ENCODE data around the gene PDE6B.
A peak's percentile ranks its signal among the peaks of the same experiment; 100 is the strongest.
"Not testable (repeated sequence)": the region's sequence is repeated elsewhere in the genome, so short reads cannot be mapped to it uniquely, and the experiment has no call there.

Gene PDE6B

GRCh38 chr4:668219-668618, 42.8 kb downstream of the PDE6B start:
- DNase-seq (ENCODE audit: low read depth in 1 of 2, low spot score in 1 of 2) = not testable (repeated sequence)

- DNase-seq (ENCODE audit: low read depth in 1 of 2, low spot score in 1 of 2) = not testable (repeated sequence)
Observed at GRCh38 chr4:669806-670559, 44.6 kb downstream of the PDE6B start.

GRCh38 chr4:671769-672168, 46.4 kb downstream of the PDE6B start:
- DNase-seq (ENCODE audit: low read depth in 1 of 2, low spot score in 1 of 2) = no peak

- no peak for DNase-seq (ENCODE audit: low read depth in 1 of 2, low spot score in 1 of 2)
Observed at GRCh38 chr4:673349-674091, 48.1 kb downstream of the PDE6B start.

- peak; percentile 98 for DNase-seq (ENCODE audit: low read depth in 1 of 2, low spot score in 1 of 2)
Observed at GRCh38 chr4:674172-675035, 49.0 kb downstream of the PDE6B start, which contains the start of the genes ATP5ME and MYL5. Gene ATP5ME (minus strand): TSS chr4:674276. CDS start chr4:674247, 29 bp downstream. Gene MYL5 (plus strand): TSS chr4:674542. CDS start chr4:678027, 3,485 bp downstream.

- no peak for DNase-seq (ENCODE audit: low read depth in 1 of 2, low spot score in 1 of 2)
Observed at GRCh38 chr4:675036-675882, 49.9 kb downstream of the PDE6B start.

- no peak for DNase-seq (ENCODE audit: low read depth in 1 of 2, low spot score in 1 of 2)
Observed at GRCh38 chr4:675980-676870, 50.9 kb downstream of the PDE6B start.

GRCh38 chr4:676871-677235, 51.5 kb downstream of the PDE6B start:
- DNase-seq (ENCODE audit: low read depth in 1 of 2, low spot score in 1 of 2) = no peak

GRCh38 chr4:677431-678293, 52.3 kb downstream of the PDE6B start:
- DNase-seq (ENCODE audit: low read depth in 1 of 2, low spot score in 1 of 2) = no peak

GRCh38 chr4:678331-679103, 53.1 kb downstream of the PDE6B start:
- DNase-seq (ENCODE audit: low read depth in 1 of 2, low spot score in 1 of 2) = no peak

GRCh38 chr4:679104-679481, 53.7 kb downstream of the PDE6B start:
- no peak for DNase-seq (ENCODE audit: low read depth in 1 of 2, low spot score in 1 of 2)

GRCh38 chr4:679629-680028, 54.3 kb downstream of the PDE6B start:
- DNase-seq (ENCODE audit: low read depth in 1 of 2, low spot score in 1 of 2) = no peak

GRCh38 chr4:680091-680490, 54.7 kb downstream of the PDE6B start:
- no peak for DNase-seq (ENCODE audit: low read depth in 1 of 2, low spot score in 1 of 2)

- no peak for DNase-seq (ENCODE audit: low read depth in 1 of 2, low spot score in 1 of 2)
Observed at GRCh38 chr4:680551-680927, 55.2 kb downstream of the PDE6B start.

GRCh38 chr4:680928-681645, 55.7 kb downstream of the PDE6B start:
- peak in 1 of 2 donors; percentile 22 for DNase-seq (ENCODE audit: low read depth in 1 of 2, low spot score in 1 of 2)

GRCh38 chr4:681736-682451, 56.5 kb downstream of the PDE6B start:
- DNase-seq (ENCODE audit: low read depth in 1 of 2, low spot score in 1 of 2) = no peak
